DLD1 (cell line): ENCODE results near the gene MED12.

Experiments
- in situ Hi-C: cut with HindIII; loops from 2 replicates; pipeline ENCODE4 v1.10.0; 2017; ENCODE audit warnings: low sequenced_read_pairs

The MED12 gene

DNA sequence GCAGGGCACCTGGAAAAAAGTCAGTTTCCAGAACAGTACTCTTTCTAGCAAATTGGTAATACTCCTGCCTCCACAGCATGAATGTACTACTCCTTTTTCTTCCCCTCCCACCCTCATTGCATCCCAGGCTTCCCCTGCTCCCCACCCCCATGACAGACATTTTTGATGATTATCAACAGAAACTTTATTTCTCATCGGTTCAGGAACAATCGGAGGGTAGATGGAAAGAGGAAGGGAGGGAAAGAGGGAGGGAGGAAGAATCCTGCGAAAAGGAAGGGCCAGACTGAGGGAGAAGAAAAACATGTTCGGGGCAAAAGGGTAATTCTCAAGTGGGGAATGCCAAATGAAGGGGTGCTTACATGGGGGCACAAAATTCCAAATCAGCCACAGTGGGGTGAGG lies 11.2 kb upstream of the MED12 start:
- in situ Hi-C loops, result no loop called here

DNA sequence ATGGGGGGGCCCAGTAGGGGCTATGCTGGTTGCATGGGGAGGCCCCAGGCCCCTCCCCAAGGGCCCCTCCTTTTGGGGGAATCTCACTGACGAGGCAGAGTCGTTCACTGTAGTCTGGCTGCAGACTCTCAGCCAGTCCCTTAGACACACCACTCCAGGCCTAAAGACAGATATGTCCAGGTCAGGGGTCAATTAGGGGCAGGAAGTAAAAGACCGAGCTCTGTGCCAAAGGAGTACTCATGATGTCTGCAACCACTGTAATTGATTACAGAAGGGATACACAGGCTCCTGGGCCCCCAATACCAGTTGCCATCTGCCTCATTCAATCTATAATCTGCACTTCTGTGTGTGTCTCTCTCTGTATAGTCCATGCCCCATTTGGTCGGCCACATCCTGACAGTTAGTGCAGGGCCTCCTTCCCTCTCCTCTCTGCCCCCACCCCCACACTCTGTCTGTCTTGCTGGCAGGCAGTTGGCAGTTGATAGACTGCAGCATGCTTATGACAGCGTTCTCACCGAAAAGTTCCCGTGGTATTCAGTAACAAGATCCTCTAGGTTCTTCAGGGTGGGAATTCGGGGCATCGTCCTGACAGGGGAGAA lies 10.5 kb upstream of the MED12 start:
- in situ Hi-C loops, result no loop called here

DNA sequence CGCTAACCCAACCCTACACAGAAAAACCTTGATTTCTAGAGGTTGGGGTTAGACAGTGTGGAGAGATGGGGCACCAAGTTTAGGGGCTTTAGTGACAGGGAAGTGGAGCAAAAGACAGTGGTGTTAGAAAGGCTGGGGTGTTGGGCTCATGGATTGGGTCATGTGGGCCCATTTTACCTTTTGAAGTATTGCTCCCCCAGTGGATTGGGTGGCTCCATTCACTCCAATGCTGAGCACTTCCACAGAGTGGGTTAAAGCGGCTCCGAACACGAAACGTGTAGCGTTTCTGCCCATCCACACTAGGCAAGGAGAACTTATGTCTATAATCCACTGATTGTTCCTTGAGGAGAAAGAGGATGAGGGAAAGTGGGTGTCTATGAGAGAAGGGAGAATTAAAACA lies 9.3 kb upstream of the MED12 start:
- in situ Hi-C loops, result no loop called here

DNA sequence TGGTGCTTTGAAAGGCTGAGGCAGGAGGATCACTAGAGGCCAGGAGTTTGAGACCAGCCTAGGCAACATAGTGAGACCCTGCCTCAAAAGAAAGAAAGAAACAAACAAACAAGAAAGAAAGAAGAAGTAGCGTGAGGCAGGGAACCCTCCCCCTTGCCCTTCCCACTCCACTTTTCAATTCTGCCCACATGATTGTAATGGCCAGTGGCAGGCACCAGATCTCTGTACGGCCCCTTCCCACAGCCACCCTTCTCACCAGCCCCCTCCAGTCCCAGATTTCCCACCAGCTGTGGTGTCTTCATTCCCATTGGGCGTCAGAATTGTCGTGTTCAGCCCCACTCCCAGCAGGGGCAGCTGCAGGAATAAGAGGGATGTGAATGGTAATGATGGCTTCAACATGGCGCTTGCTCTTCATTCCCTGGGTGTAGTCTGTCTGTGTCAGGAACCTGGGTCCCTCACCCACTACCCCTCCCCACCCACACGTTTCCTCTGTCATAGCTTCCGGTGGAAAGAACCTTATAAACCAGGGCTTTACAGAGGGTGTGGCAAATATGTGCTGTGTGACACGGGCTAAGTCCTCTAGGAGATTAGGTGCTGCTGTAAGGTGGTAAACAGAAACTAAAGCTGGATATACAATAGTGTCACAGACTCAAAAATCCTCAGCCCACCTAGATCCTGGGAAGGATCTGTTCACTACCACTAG lies 7.1 kb upstream of the MED12 start, which contains the start of gene IL2RG:
Gene IL2RG (minus strand): TSS at position 437 of the 703 bp plus-strand sequence. CDS start 38 bp downstream, at position 399.
- in situ Hi-C loops, result no loop called here

DNA sequence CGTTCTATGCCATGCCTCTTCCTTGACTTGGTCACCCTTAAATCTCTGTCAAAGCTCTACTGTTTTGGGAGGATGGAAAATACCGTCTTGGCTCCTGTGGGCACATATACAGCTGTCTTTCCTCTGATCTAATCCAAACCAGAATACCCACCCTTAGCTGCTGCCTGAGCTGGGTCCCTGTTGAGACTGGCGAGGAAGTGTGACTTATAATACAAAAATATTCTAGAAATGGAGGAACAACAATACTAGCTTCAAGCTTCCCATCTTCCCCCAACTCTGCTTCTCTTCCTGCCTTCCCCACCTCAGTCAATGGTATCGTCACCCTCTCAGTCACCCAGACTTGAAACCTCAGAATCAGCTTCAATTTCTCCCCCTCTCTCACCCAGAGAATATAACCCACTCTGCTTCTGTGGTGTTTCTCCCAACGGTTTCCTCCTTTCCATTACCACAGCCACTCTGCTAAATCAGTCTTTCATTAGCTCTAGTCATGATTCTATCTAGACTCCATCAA lies 6.4 kb upstream of the MED12 start:
- in situ Hi-C loops, result no loop called here

DNA sequence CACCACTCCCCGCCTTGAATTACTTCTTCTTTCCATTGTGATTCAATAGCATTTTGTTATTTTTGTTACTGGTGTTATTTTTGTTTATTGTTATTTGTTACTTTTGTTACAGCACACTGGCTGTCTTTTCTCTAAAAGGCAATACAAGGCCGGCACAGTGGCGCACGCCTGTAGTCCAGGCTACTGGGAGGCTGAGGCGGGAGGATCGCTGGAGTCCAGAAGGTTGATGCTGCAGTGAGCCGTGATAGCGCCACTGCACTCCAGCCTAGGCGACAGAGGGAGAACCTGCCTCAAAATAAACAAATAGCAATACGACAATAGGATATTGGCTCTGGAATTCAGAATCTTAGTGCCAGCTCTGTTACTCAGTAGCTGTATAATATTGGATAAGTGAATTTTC lies 1.0 kb upstream of the MED12 start:
- in situ Hi-C loops, result no loop called here

DNA sequence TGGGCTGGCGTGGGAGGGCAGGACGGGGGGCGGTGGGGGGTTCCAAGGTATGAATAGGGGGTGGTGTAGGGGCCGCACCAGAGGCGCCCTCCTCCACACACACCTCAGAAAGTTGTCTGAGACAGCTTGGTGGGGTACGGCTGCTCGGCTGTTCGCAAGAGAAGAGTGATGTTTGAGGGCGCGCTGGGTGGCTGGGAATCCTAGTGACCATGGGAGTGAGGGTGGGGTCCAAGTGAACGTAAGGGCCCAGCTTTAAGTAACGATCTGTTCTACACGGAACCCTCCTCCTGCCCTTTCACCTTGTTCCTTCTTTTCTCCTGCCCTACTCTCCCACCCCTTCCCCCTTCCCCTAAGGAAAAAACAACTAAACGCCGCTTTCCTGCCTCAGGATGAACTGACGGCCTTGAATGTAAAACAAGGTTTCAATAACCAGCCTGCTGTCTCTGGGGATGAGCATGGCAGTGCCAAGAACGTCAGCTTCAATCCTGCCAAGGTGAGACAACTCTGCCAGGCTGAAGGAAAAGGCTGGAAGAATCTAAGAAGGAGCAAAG lies 664 bp downstream of the MED12 start:
- in situ Hi-C loops, result no loop called here

DNA sequence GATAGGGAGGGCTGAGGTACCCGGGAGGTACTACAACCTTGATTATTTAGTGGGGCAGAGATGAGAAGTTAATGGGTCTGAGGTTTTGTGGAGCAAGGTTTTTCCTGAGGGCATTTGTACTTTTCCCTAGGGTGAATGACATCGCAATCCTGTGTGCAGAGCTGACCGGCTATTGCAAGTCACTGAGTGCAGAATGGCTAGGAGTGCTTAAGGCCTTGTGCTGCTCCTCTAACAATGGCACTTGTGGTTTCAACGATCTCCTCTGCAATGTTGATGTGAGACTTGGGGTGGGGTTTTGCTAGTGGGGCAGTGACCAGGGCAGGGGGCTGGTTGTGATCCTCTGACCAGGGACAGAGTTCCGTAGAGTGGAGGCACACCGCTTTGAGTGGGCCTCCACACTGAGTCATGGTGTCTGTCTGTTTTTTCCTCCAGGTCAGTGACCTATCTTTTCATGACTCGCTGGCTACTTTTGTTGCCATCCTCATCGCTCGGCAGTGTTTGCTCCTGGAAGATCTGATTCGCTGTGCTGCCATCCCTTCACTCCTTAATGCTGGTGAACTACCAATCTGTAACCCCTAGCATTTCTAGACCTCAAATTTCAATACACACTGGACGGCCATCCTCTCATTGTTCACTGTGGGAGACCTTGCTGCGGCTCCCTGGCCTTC lies 9.9 kb downstream of the MED12 start:
- in situ Hi-C loops, result no loop called here

DNA sequence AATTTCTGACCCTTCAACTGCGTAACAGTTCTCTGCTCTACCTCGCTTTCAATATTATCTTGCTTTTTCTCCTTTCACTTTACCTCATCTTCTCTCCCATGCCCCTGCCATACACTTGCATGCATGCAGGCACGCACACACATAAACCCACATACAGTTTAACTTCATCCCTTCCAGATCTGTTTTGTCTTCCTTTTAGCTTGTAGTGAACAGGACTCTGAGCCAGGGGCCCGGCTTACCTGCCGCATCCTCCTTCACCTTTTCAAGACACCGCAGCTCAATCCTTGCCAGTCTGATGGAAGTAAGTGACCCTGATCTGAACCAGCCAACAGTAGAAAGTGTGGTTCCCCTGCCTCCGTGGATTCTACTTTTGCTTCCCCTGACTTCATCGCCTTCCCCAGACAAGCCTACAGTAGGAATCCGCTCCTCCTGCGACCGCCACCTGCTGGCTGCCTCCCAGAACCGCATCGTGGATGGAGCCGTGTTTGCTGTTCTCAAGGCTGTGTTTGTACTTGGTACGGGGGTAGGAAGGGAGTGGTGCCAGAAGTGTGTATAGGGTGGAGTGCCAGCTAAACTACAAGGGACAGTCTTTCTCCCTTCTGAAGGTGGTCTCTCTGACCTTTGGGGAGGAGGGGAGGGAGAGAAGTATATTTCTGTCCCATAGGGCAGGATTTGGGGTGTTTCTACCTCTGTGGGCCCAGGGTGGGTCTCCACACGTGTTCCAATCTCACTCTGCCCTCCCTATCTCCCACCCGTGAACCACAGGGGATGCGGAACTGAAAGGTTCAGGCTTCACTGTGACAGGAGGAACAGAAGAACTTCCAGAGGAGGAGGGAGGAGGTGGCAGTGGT lies 10.7 kb downstream of the MED12 start:
- in situ Hi-C loops, result no loop called here

DNA sequence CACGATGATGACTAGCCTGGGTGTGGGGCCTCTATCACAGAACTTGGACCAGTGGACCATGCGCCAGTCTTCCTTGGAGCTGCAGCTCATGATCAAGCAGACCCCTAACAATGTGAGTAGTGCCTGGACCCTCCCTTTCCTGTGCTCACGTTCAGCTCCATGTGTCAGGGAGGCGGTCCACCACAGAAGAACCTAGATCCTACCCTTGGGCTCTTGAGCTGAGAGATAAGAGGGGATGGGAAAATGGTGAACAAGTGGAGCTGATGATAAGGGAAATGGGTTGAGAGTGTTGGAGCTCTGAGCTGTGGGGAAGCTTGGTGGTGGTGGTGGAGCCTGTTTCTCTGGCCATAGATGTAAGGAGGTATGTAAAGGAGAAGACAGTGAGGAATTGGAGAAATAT lies 13.1 kb downstream of the MED12 start:
- in situ Hi-C loops, result no loop called here

DNA sequence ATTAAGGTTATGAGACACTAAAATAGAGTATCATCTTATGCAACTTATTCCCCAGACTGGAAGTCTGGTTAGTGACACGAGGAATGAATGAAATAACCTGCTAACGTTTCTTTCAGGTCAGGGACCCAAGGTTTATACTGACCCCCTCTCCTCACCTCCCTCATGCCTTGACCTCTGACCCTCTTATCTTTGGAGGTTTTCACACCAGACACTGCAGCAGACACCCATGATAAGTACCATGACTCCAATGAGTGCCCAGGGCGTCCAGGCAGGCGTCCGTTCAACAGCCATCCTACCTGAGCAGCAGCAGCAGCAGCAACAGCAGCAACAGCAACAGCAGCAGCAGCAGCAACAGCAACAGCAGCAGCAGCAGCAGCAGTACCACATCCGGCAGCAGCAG lies 22.0 kb downstream of the MED12 start:
- in situ Hi-C loops, result no loop called here

DNA sequence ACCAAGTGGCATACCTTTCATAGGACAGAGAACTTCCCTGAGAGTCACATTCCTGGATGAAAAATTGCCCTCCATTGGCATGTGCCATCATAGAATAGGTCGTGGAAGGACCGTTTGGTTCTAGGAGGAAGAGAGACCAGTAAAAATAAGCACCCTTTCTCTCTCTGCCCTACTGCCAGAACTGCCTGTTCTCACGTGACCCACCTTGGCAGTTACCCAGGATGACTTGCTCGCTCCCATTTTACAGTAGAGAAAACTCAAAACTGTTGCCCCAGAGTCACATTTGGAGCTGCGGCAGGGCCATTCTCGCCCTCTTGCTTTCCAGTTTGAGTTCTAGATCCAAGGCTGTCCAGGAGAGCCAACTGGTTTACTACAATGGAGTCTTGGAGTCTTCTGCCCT lies 25.1 kb downstream of the MED12 start:
- in situ Hi-C loops, result no loop called here

DNA sequence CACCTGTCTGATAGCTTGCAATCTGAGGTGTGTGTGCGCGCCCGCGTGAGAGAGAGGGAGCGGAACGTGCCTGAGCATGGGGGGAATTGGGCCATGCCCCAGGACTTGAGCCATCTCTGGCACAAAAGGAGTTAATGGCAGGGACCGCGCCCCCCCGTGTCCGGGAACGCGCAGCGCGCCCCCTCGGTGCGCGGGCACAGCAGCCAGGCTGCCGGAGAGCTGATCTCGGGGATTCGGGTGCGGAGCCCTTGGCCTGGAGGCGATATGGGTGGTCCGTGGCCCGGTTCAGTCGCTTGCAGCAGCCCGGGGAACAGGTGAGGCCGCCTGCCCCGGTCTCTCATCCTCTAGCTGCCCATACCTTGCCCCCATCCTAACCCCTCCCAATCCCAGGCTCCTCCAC lies 26.3 kb downstream of the MED12 start, which contains the start of gene NLGN3:
Gene NLGN3 (plus strand): TSS at position 191 of the 400 bp plus-strand sequence. CDS start 2,909 bp downstream, outside the sequence.
- in situ Hi-C loops, result no loop called here

DNA sequence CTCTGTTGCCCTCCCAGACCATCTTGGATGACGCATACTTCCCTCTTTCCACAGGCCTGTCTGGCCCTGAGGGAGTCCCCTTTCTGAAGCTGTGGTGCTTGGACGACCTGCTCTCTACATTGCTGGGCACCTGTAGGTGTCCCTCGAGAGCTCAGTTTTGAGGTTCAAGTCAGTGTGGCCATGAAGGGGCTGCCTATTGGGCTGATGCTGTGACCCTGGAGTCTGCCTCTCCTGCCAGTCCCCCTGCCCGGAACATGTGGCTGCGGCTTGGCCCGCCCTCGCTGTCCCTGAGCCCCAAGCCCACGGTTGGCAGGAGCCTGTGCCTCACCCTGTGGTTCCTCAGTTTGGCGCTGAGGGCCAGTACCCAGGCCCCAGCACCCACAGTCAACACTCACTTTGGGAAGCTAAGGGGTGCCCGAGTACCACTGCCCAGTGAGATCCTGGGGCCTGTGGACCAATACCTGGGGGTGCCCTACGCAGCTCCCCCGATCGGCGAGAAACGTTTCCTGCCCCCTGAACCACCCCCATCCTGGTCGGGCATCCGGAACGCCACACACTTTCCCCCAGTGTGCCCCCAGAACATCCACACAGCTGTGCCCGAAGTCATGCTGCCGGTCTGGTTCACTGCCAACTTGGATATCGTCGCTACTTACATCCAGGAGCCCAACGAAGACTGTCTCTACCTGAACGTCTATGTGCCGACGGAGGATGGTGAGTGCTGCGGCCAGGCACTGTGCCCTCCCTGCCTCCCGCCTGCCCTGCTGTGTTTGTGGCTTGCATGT lies 29.3 kb downstream of the MED12 start:
- in situ Hi-C loops, result no loop called here

DNA sequence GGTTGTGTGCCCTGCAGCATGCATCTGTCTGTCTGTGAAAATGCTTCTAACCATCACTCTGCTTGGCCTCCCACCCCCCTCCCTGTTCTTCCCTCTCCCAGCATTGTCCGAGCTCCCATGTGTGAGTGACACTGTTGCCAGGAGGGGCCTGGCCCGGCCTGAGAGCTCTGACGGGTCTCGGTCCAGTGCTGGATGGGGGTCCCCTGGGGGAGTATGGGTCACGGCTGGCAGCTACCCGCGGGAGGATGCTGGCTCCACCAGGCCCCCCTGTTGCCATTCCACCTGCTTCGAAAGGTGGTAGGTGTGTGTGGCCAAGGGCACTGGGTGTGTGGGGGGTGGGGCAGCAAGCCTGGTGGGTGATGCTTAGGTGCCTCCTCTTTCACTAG lies 29.9 kb downstream of the MED12 start:
- in situ Hi-C loops, result no loop called here

DNA sequence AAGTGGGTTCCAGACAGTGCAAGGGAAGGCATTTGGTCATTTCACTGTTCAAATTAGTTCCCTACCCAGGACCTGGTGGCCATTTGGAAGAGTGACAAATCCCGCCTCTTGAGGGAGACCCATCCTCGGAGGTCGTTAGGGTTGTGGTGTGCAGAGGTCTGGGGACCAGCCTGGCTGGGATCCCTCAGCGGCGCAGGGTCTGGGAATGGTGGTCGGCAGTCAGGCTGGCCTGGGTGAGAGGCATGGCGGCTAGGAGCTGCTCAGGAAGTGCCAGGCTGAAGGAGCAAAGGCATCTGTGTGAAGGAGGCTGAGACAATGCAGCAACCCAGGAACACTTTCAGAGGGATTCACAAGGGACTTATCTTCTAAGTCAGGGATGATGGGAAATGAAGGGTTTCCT lies 33.0 kb downstream of the MED12 start:
- in situ Hi-C loops, result no loop called here

DNA sequence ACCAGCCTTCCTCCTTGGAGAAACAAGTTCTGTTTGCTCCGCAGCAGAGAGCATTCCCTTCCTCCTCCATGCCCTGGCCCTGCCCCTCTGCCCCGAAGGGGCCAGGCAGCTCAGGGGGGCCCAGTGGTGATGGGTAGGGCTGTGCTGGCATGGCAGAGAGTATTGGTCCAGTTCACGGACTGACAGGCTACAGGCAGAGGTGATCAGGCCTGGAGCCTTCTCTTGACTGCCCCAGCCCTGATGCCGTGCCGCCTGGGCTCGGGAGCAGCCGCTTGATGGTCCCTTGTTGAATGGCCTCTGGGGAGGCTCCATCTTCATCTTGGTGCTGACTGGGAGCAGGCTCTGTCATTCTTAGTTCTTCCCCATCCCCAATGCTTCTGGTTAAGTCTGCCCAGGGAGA lies 35.8 kb downstream of the MED12 start:
- in situ Hi-C loops, result no loop called here

DNA sequence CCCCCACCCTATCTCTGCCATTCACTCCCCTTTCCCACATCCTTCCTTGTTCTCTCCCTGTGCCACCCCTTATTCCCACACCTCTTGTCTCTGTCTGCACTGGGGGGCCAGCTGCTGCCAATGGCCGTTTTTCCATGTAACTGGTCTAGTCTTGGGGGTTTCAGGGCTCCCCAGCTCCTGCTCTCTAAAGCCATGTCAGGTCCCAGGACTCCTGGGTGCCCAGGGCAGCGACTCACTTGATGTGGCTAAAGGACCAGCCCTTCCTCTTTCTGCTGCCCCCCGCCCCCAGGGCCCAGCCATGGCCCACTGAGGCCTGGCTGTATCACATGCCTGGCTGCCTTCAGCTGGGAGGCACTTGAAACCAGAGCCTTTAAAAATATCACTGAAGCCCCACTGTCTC lies 36.2 kb downstream of the MED12 start:
- in situ Hi-C loops, result no loop called here

DNA sequence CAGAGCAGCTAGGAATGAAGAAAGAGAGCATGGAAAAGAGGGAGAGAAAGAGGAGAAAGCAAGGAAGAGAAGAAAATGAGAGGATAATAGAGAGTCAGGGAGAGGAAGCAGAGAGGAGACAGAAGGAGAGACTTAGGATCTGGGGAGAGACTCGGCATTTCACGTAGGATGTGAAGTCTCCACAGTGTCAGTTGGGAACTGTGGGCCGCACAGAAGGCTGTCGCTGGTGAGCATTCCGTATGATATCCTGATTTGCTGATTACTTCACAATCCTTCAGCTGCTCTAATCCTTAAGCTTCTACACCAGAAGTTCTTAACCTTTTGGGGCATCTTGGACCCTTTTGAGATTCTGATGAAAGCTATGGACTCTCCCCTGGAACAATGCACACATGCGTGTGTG lies 40.2 kb downstream of the MED12 start:
- in situ Hi-C loops, result no loop called here

DNA sequence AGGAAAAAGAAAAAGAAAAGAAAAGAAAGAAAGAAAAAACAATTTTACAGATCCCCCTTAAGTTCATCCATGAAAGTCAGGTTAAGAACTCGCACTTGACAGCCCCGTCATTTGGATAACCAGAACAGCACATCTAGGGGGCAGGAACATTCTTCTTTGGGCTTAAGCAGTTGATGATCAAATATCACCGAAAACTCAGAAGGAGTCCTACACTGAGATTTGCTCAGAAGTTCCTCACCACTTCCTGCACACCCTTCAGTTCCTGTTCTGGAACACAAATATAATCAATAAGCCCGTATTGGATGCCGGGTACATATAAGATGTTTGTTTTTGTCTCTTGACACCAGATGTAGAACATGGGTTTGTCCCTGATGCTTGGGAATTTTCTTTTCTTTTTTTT lies 40.9 kb downstream of the MED12 start:
- in situ Hi-C loops, result no loop called here
